ENCODE data around the gene C11orf52.

- TF ChIP-seq POLR2AphosphoS5 (IDR thresholded peaks at IDR 0.05; ENCODE audit: low read depth, low read length) (no peak), PAX5 (IDR thresholded peaks at IDR 0.05; ENCODE audit: insufficient read depth, low read length, severe bottlenecking) (no peak), POLR2A (IDR thresholded peaks at IDR 0.05; ENCODE audit: low read depth, low read length) (no peak), TAF1 (IDR thresholded peaks at IDR 0.05; ENCODE audit: low read depth, low read length) (no peak), SPI1 (IDR thresholded peaks at IDR 0.05; ENCODE audit: low read depth, low read length) (no peak)
Measured at GRCh38 chr11:111946499-111946898, 27.8 kb downstream of the C11orf52 start.
